CD4-positive, CD25-positive, alpha-beta regulatory T cell (primary cell): ENCODE results near the gene PICK1. TPM values are rescaled to one million over a fixed set of nuclear protein-coding genes. Genes with fewer than 3 reads are reported as not detected.

ENCODE experiments used
- ATAC-seq, 2 donors: fragments of 150-1000 bp; cut with Tn5 transposase; one replicate each; pipeline ENCODE4 v1.10.0; 2021; ENCODE audit warnings: low read depth in 2 of 2, moderate number of reproducible peaks in 2 of 2, moderate library complexity in 1 of 2
- DNase-seq, 3 donors: peaks; one replicate each; pipeline versions ENCODE4 v3.0.0 to v3.0.0-alpha.2; 2012 to 2022; ENCODE audit warnings: mixed read lengths in 1 of 3
- H3K27ac ChIP-seq: one replicate; pipeline ENCODE4 v1.7.0; 2013; ENCODE audit warnings: mild to moderate bottlenecking, low read length; ENCODE audit not compliant: insufficient read depth, poor library complexity, severe bottlenecking
- H3K27me3 ChIP-seq: one replicate; pipeline ENCODE4 v1.7.0; 2013; ENCODE audit warnings: low read length; ENCODE audit not compliant: control insufficient read depth, insufficient read depth
- H3K36me3 ChIP-seq: one replicate; pipeline ENCODE4 v1.7.0; 2013; ENCODE audit warnings: mild to moderate bottlenecking, low read length, moderate library complexity; ENCODE audit not compliant: control insufficient read depth, insufficient read depth
- H3K4me1 ChIP-seq: 2 replicates; pipeline ENCODE4 v1.7.0; 2013; ENCODE audit warnings: mild to moderate bottlenecking, low read length; ENCODE audit not compliant: insufficient read depth, control insufficient read depth, poor library complexity, severe bottlenecking
- H3K4me3 ChIP-seq: one replicate; pipeline ENCODE4 v1.7.0; 2013; ENCODE audit warnings: low read depth, mild to moderate bottlenecking, low read length, moderate library complexity
- H3K9me3 ChIP-seq, 2 experiments: 1 replicate in 1 of 2; 2 replicates in 1 of 2; pipeline ENCODE4 v1.7.0; 2013; ENCODE audit warnings: low read length in 2 of 2, mild to moderate bottlenecking in 1 of 2, moderate library complexity in 1 of 2; ENCODE audit not compliant: control insufficient read depth in 2 of 2
- H3K27ac Mint-ChIP-seq, 3 donors: one replicate each; pipeline ENCODE4 v1.8.0; 2020 to 2022; ENCODE audit warnings: mild to moderate bottlenecking in 3 of 3, mixed read lengths in 3 of 3, moderate library complexity in 2 of 3
- H3K27me3 Mint-ChIP-seq: one replicate; pipeline ENCODE4 v1.8.0; 2022; ENCODE audit warnings: mild to moderate bottlenecking, mixed read lengths
- H3K36me3 Mint-ChIP-seq: one replicate; pipeline ENCODE4 v1.8.0; 2020; ENCODE audit warnings: mixed read lengths
- H3K4me1 Mint-ChIP-seq, 4 donors: one replicate each; pipeline ENCODE4 v1.8.0; 2020 to 2022; ENCODE audit warnings: mixed read lengths in 4 of 4, mild to moderate bottlenecking in 1 of 4
- H3K4me3 Mint-ChIP-seq, 4 donors: one replicate each; pipeline ENCODE4 v1.8.0; 2020 to 2022; ENCODE audit warnings: mild to moderate bottlenecking in 4 of 4, mixed read lengths in 4 of 4, moderate library complexity in 3 of 4
- H3K9me3 Mint-ChIP-seq, 7 donors: one replicate each; pipeline ENCODE4 v1.8.0; 2020 to 2022; ENCODE audit warnings: mixed read lengths in 7 of 7, mild to moderate bottlenecking in 3 of 7, moderate library complexity in 2 of 7
- polyA plus RNA-seq, 4 donors: library from polyadenylated mRNA; unstranded; fragments of 300-500 nt; fragmentation: Illumina TruSeq; gene quantifications; one replicate each; pipeline ENCODE4 v1.2.3, GENCODE V29; 2021
- total RNA-seq: library from RNA; stranded (reverse); gene quantifications from one replicate; pipeline ENCODE4 v1.2.3, GENCODE V29; 2022

Gene PICK1
- total and polyA plus RNA-seq, 5 donors from 2014 or later, result 4.5 to 23.0 (median 7.0) TPM

- no peaks in the 10 kb centered on the region for H3K9me3 ChIP-seq
- H3K36me3 ChIP-seq, result no peaks in the 10 kb centered on the region
- ATAC-seq (no peak), DNase-seq (no peak)
- H3K27ac ChIP-seq, result no peak overlapping the region
- Mint-ChIP-seq H3K4me3 (no peak overlapping the region), H3K9me3 (peaks cover 0 to 3% (median 0%) of the 10 kb centered on the region in 7 donors), H3K27ac (peak overlapping the region in 1 of 3 donors; percentile 44), H3K27me3 (no peaks in the 10 kb centered on the region), H3K36me3 (peaks cover 3% of the 10 kb centered on the region), H3K4me1 (no peaks in the 10 kb centered on the region)
- H3K4me1 ChIP-seq, result no peaks in the 10 kb centered on the region
- H3K4me3 ChIP-seq, result no peak overlapping the region
- H3K27me3 ChIP-seq, result no peaks in the 10 kb centered on the region
These were observed 39.0 kb upstream of the PICK1 start for GRCh38 chr22:38017939-38018885.

GRCh38 chr22:38018938-38019827 lies 38.0 kb upstream of the PICK1 start:
- no peak for ATAC-seq
- DNase-seq, result no peak
- Histone ChIP-seq H3K9me3 (no peaks in the 10 kb centered on the region), H3K36me3 (no peaks in the 10 kb centered on the region), H3K4me3 (no peak overlapping the region), H3K27ac (no peak overlapping the region), H3K4me1 (no peaks in the 10 kb centered on the region), H3K27me3 (no peaks in the 10 kb centered on the region)
- no peaks in the 10 kb centered on the region for H3K4me1 Mint-ChIP-seq
- peaks cover 0 to 3% (median 0%) of the 10 kb centered on the region in 7 donors for H3K9me3 Mint-ChIP-seq
- no peak overlapping the region for H3K27ac Mint-ChIP-seq
- H3K27me3 Mint-ChIP-seq, result no peaks in the 10 kb centered on the region
- peaks cover 3% of the 10 kb centered on the region for H3K36me3 Mint-ChIP-seq
- no peak overlapping the region for H3K4me3 Mint-ChIP-seq

- no peak for ATAC-seq
- Mint-ChIP-seq H3K36me3 (peaks cover 3% of the 10 kb centered on the region), H3K4me1 (no peaks in the 10 kb centered on the region)
These were observed 36.0 kb upstream of the PICK1 start for GRCh38 chr22:38021206-38021605.

GRCh38 chr22:38023045-38023444 lies 34.2 kb upstream of the PICK1 start:
- Mint-ChIP-seq H3K27ac (no peak overlapping the region), H3K27me3 (no peaks in the 10 kb centered on the region), H3K4me1 (no peaks in the 10 kb centered on the region), H3K36me3 (peaks cover 1% of the 10 kb centered on the region), H3K9me3 (no peaks in the 10 kb centered on the region), H3K4me3 (no peak overlapping the region)
- DNase-seq, result no peak
- Histone ChIP-seq H3K4me3 (no peak overlapping the region), H3K9me3 (no peaks in the 10 kb centered on the region), H3K27ac (no peak overlapping the region), H3K4me1 (no peaks in the 10 kb centered on the region), H3K27me3 (no peaks in the 10 kb centered on the region), H3K36me3 (no peaks in the 10 kb centered on the region)
- ATAC-seq, result no peak

More at GRCh38 chr22:38021206-38021605, 36.0 kb upstream of the PICK1 start:
- no peaks in the 10 kb centered on the region for H3K27me3 Mint-ChIP-seq
- Histone ChIP-seq H3K36me3 (no peaks in the 10 kb centered on the region), H3K4me3 (no peak overlapping the region), H3K9me3 (no peaks in the 10 kb centered on the region), H3K4me1 (no peaks in the 10 kb centered on the region), H3K27me3 (no peaks in the 10 kb centered on the region), H3K27ac (no peak overlapping the region)
- H3K9me3 Mint-ChIP-seq, result no peaks in the 10 kb centered on the region
- no peak for DNase-seq
- H3K27ac Mint-ChIP-seq, result no peak overlapping the region
- no peak overlapping the region for H3K4me3 Mint-ChIP-seq

GRCh38 chr22:38025514-38025913 lies 31.7 kb upstream of the PICK1 start:
- ATAC-seq (no peak), DNase-seq (no peak)
- Mint-ChIP-seq H3K9me3 (no peaks in the 10 kb centered on the region), H3K36me3 (no peaks in the 10 kb centered on the region), H3K4me1 (peaks cover 0 to 3% (median 0%) of the 10 kb centered on the region in 4 donors), H3K4me3 (no peak overlapping the region), H3K27me3 (no peaks in the 10 kb centered on the region), H3K27ac (peak overlapping the region in 1 of 3 donors; percentile 59)
- Histone ChIP-seq H3K4me3 (no peak overlapping the region), H3K27ac (no peak overlapping the region), H3K27me3 (no peaks in the 10 kb centered on the region), H3K9me3 (no peaks in the 10 kb centered on the region), H3K36me3 (no peaks in the 10 kb centered on the region), H3K4me1 (no peaks in the 10 kb centered on the region)

GRCh38 chr22:38026130-38027111 lies 30.8 kb upstream of the PICK1 start:
- DNase-seq (no peak), ATAC-seq (no peak)
- Histone ChIP-seq H3K4me1 (no peaks in the 10 kb centered on the region), H3K27me3 (no peaks in the 10 kb centered on the region), H3K9me3 (no peaks in the 10 kb centered on the region), H3K27ac (no peak overlapping the region), H3K36me3 (no peaks in the 10 kb centered on the region), H3K4me3 (no peak overlapping the region)
- no peaks in the 10 kb centered on the region for H3K9me3 Mint-ChIP-seq
- no peak overlapping the region for H3K4me3 Mint-ChIP-seq
- H3K27ac Mint-ChIP-seq, result no peak overlapping the region
- H3K27me3 Mint-ChIP-seq, result no peaks in the 10 kb centered on the region
- no peaks in the 10 kb centered on the region for H3K36me3 Mint-ChIP-seq
- H3K4me1 Mint-ChIP-seq, result peaks cover 0 to 3% (median 0%) of the 10 kb centered on the region in 4 donors

- DNase-seq, result no peak
- no peaks in the 10 kb centered on the region for H3K36me3 Mint-ChIP-seq
- no peaks in the 10 kb centered on the region for H3K4me1 ChIP-seq
- H3K9me3 Mint-ChIP-seq, result no peaks in the 10 kb centered on the region
- H3K4me3 Mint-ChIP-seq, result no peak overlapping the region
- H3K36me3 ChIP-seq, result no peaks in the 10 kb centered on the region
- peaks cover 0 to 3% (median 0%) of the 10 kb centered on the region in 4 donors for H3K4me1 Mint-ChIP-seq
- no peak overlapping the region for H3K27ac Mint-ChIP-seq
- H3K27me3 Mint-ChIP-seq, result no peaks in the 10 kb centered on the region
- H3K27me3 ChIP-seq, result no peaks in the 10 kb centered on the region
- H3K27ac ChIP-seq, result no peak overlapping the region
- no peak for ATAC-seq
- H3K9me3 ChIP-seq, result no peaks in the 10 kb centered on the region
- H3K4me3 ChIP-seq, result no peak overlapping the region
These were observed 29.7 kb upstream of the PICK1 start for GRCh38 chr22:38027487-38027886.
